ENCODE data around the gene ACSL3. TPM values are rescaled to one million over a fixed set of nuclear protein-coding genes. Genes with fewer than 3 reads are reported as not detected.
A peak's percentile ranks its signal among the peaks of the same experiment; 100 is the strongest.
"Not testable (repeated sequence)": the region's sequence is repeated elsewhere in the genome, so short reads cannot be mapped to it uniquely, and the experiment has no call there.

The ACSL3 gene
- total RNA-seq, 1 donor from 2014 or later: 65.8 TPM

DNA sequence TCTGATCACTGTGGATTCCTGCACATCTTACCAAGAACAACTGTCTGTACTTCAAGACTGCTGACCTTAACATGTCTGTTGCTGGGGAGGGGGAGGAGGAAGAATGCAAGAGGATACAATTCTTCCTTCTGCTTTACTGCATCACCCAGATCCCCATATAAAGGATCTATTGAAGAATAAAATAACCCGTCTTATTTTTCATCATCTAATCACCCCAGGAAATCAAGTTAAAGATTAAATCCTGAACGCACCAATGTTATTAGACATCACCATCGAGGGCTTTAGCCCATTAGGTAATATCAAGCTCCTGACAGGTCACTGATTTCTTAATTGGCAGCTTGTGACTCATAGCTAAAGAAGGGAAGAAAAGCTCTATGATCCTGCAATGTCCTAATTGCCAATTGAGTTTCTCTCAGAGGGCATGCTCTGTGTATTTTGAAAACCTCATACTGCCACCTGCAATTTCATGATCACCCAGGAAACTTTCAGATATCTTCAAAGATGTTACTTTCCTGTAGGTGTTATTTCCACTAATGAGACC, 115.8 kb downstream of the ACSL3 start:
- DNase-seq (ENCODE audit: low read depth): peak; percentile 95

DNA sequence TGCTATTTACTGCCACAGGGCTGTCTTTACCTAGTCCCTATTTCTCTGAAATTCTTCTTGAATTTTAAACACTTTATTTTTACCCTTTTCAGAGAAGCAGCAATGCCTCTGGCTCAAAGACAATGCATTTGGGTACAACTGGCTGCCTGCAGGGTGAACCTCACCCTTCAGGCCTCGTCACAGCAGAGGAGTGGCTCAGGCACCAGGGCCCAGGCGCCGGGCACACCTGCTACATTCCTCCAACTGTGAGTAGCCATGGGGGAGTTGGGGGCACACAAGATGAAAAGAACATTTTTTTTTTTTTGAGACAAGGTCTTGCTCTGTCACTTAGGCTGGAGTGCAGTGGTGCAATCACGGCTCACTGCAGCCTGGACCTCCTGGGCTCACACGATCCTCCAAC, 116.3 kb downstream of the ACSL3 start:
- DNase-seq (ENCODE audit: low read depth): no peak

DNA sequence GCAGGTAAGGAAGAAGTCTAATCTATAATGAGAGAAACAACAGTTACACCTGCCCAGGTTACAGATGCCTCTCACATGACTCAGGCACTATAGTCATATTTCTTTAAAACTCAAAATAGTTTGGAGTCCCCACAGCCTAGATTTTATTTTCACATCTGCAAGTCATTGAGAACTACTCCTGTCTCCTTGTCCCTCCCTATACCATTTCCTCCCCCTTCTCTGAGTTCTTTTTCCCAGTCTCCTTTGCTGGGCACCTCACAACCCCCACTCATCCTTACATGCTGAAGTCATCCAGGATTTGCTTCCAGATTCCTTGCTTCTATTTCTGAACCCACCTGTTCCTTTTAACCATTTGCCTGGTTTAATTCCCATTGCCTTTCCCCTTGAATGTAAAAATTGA, 118.0 kb downstream of the ACSL3 start:
- no peak for DNase-seq (ENCODE audit: low read depth)

DNA sequence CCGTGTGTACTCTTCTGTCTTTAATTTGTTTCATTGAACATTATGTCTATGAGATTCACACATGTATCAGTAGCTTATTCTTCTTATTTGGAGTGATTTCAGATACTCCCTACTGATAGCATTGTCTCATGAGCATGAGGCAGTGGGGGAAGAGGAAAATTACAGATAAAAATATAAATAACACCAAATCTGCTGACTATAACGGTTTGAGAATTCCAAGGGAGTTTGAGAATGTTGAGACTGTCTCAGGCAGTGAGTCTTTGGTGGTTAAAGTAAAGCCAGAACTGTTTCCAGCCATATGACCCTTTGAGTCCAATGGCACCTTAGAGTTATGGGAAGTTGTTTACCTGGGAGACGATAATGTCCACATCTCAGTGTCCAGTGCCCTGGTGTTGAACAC, 118.6 kb downstream of the ACSL3 start:
- no peak for DNase-seq (ENCODE audit: low read depth)

DNA sequence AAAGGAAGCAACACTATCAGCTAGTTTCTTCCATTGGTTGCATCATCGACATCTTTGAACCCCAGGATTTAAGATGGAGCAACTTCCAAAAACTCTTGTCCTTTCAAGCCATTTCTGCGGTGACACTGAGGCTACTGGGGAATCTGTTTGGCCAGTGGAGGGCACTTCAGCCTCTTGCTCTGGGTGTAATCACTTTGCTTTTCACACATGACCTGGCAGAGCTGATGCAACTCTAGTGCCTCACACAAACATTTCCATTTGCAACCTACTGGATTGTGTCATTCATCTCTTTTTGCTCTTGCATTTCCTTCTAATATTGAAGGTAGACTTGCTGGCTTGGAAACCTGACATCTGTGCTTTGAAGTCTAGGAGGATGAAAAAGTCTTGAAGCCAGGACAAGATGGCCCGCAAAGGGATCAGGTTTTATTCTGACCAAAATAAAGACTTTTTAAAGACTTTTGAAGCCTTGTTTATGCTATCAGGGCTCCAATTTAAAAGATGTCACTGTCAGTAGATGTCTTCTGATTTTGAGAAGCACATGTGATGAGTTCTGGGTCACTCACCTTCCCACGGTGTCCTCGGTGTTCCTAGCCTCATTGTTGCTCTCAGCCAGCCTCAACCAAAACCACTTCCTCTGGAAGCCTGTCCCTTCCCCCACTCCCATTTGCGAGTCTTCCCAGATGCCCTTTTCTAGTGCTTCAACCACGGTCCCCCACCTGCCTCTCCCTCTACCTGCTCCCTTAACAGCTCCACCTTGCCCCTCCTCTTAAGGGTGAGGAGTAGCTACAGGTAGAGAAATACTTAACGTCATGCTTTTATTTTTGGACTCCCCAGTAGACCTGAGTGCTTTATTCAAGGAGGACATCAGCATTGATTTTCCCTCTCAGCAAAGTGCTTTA, 121.4 kb downstream of the ACSL3 start:
- peak; percentile 95 for DNase-seq (ENCODE audit: low read depth)

DNA sequence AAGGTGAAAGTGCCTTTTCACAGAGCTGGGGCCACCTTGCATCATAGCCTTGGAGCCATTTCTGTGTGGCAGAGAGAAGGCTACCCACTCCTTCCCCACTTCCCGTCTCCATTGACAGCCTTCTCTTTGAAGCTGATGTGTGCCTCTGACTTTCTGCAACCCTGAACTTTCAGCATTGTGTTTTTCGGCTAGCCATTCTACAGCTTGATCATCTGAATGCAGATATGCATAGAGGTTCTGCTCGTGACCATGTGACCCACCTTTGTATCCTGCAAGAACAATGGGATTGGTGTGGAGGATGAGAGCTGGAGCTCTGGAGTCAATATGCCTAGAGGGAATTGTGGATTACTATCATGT, 122.1 kb downstream of the ACSL3 start:
- no peak for DNase-seq (ENCODE audit: low read depth)

DNA sequence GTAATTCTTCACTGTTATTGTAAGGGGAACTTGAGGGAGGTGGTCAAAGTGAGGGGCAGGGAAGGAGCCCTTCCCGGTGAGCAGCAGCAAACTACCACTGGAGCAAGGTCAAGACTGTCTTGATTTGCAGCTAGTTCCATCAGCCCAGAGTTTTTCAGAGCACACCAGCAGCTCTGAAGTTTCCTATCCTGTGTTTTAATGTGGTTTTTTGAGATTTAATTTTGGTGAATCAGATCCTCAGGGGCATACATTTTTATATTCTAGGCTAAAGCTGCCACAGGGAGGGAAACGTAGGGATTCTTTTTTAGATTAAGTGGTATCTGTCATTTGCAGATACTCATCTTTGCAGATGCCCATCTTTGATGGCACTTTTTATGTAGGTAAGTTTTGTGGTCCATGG, 124.1 kb downstream of the ACSL3 start:
- DNase-seq (ENCODE audit: low read depth): no peak

DNA sequence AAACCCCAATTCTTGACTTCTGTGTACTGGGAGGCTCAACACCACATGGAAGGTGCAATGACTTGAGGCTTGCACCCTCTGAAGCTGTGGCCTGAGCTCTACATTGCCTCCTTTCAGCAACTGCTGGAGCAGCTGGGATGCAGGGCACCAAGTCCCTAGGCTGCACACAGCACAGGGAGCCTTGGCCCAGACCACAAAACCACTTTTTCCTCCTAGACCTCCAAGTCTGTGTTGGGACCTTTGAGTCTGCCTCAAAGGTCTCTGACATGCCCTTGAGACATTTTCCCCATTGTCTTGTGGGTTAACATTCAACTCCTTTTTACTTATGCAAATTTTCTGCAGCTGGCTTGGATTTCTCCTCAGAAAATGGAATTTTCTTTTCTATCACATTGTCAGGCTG, 128.6 kb downstream of the ACSL3 start:
- peak; percentile 23 for DNase-seq (ENCODE audit: low read depth)

DNA sequence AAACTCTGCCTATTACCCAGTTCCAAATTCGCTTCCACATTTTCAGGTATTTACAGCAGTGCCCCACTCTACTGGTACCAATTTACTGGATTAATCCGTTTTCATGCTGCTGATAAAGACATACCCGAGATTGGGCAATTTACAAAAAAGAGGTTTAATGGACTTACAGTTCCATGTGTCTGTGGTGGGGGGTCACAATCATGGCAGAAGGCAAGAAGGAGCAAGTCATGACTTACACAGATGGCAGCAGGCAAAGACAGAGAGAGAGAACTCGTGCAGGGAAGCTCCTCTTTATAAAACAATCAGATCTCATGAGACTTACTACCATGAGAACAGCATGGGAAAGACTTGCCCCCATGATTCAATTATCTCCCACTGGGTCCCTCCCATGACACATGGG, 129.4 kb downstream of the ACSL3 start:
- DNase-seq (ENCODE audit: low read depth): not testable (repeated sequence)

DNA sequence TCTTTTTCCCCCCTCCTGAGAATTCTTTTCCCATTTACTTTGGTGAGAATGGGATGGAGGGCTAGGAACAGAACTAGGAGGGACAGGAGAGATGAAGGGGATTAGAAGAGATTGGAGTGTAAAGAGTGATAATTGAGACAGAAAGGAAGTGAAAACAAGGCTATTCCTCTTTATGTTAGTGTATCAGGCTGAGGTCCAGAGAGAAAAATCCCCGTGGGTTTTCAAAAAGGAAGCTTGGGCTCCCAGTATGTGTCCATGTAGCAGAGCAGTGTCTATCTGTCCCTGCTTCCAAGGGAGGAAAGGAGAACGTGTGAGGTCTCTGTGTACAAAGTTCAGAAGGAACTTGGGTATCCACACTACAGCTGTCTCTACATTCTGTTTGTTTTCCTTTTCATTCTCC, 131.3 kb downstream of the ACSL3 start:
- no peak for DNase-seq (ENCODE audit: low read depth)

Other genes with a start within 250 kb of the ACSL3 start
- 9.3 and 12.3 TPM in 2 replicates for gene FARSB, start 204.9 kb upstream of the ACSL3 start, total RNA-seq
- not detected in 2 replicates for gene MOGAT1, start 189.4 kb upstream of the ACSL3 start, total RNA-seq
- gene KCNE4, start 191.2 kb downstream of the ACSL3 start, total RNA-seq: 0.05 and 0.52 TPM in 2 replicates

All from renal cortical epithelial cell (primary cell).